ENCODE measurements around the gene CA12.

Gene CA12

DNA sequence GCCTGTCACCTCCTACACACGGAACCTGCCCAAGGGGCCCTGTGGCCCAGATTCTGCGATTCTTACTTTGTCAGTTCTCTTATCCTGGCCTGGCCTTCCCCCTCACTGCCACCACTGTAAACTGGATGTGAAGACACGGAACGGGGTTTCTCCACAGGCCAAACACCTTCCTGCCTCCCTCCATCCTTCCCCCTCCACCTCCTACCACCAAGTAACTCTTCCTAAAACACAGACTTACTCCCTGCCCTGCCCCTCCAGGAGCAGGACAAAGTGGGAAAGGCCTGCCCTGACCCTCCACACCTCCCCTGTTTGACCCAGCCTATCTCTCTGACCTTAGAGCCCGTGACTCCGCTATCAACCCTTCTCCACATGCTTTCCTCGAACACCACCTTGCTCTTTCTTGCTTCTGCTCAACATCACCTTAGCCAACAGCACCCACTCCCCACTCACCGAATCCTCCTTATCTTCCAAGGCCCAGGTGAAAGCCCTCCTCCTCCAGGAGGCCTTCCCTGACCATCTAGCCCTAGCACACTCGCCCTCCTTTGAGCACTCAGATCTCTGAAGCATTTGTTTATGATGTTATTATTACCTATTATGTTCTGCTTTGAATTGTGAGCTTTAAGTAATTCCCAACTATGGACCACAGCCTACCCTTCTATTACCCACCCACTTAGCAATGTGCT is 7.6 kb downstream of the CA12 start:
- no peak overlapping the region for H3K4me3 ChIP-seq (ENCODE audit: extremely low read depth, insufficient read depth, low read length, poor library complexity, severe bottlenecking)
- no peaks in the 10 kb centered on the region for H3K9me3 ChIP-seq (ENCODE audit: control insufficient read depth, low read length)
- H3K27ac ChIP-seq (ENCODE audit: low read depth, low read length, severe bottlenecking), result no peak overlapping the region
- no peaks in the 10 kb centered on the region for H3K36me3 ChIP-seq (ENCODE audit: control insufficient read depth, insufficient read depth, low read length)
- WGBS, 2 experiments (ENCODE audit: insufficient coverage in 2 of 2), result 97 to 100% methylated on average over 3 to 8 of the region's 9 CpGs
- H3K4me1 ChIP-seq (ENCODE audit: control insufficient read depth, insufficient read depth, low read length, poor library complexity, severe bottlenecking), result peaks cover 23% of the 10 kb centered on the region

GRCh38 chr15:63373330-63373729 is 8.3 kb downstream of the CA12 start:
- Histone ChIP-seq H3K4me1 (ENCODE audit: control insufficient read depth, insufficient read depth, low read length, poor library complexity, severe bottlenecking) (peaks cover 23% of the 10 kb centered on the region), H3K27ac (ENCODE audit: low read depth, low read length, severe bottlenecking) (no peak overlapping the region), H3K36me3 (ENCODE audit: control insufficient read depth, insufficient read depth, low read length) (no peaks in the 10 kb centered on the region), H3K4me3 (ENCODE audit: extremely low read depth, insufficient read depth, low read length, poor library complexity, severe bottlenecking) (no peak overlapping the region), H3K9me3 (ENCODE audit: control insufficient read depth, low read length) (no peaks in the 10 kb centered on the region)
- 89% methylated on average over 1 of the region's 3 CpGs; no CpG with 5 or more reads in 1 of the 2 experiments for WGBS, 2 experiments (ENCODE audit: insufficient coverage in 2 of 2)

GRCh38 chr15:63372753-63373152 is 8.9 kb downstream of the CA12 start:
- Histone ChIP-seq H3K4me1 (ENCODE audit: control insufficient read depth, insufficient read depth, low read length, poor library complexity, severe bottlenecking) (peaks cover 23% of the 10 kb centered on the region), H3K4me3 (ENCODE audit: extremely low read depth, insufficient read depth, low read length, poor library complexity, severe bottlenecking) (no peak overlapping the region), H3K27ac (ENCODE audit: low read depth, low read length, severe bottlenecking) (no peak overlapping the region), H3K9me3 (ENCODE audit: control insufficient read depth, low read length) (no peaks in the 10 kb centered on the region), H3K36me3 (ENCODE audit: control insufficient read depth, insufficient read depth, low read length) (no peaks in the 10 kb centered on the region)
- WGBS, 2 experiments (ENCODE audit: insufficient coverage in 2 of 2), result 86 to 97% methylated on average over 4 to 5 of the region's 5 CpGs

DNA sequence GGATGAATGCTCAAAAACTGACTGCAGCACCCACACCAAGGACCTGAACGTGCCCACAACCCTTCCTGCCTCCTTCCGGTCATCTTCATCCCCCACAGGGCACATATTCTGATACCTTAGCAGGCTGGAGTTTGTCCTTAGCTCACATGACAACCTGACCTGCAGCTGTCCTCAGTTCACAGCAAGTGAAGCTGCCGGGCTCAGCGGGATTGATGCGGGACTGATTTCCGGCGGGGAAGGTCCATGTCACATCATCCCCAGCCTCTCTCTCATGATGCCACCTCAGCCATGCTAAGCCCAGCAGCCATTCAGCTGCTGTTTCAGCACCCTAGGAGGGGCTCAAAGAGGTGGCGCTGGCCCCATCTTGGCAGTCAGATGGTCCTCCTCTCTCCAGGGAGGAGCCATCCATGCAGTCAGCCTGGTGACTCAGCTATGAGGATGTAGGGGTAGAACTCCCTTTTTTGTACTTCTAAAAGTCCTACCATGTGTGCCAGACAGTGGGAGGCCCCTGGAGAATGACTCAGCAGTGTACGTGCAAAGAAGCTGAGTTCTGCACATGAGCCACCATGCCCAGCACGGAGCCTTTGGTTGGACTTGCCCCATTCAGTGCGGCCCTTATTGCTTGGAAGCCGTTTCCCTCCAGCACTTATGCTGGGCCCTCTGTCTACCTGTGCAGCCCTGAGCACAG is 9.5 kb downstream of the CA12 start:
- 93% methylated on average over 11 to 12 of the region's 12 CpGs for WGBS, 2 experiments (ENCODE audit: insufficient coverage in 2 of 2)
- Histone ChIP-seq H3K4me3 (ENCODE audit: extremely low read depth, insufficient read depth, low read length, poor library complexity, severe bottlenecking) (no peak overlapping the region), H3K9me3 (ENCODE audit: control insufficient read depth, low read length) (no peaks in the 10 kb centered on the region), H3K36me3 (ENCODE audit: control insufficient read depth, insufficient read depth, low read length) (no peaks in the 10 kb centered on the region), H3K27ac (ENCODE audit: low read depth, low read length, severe bottlenecking) (no peak overlapping the region), H3K4me1 (ENCODE audit: control insufficient read depth, insufficient read depth, low read length, poor library complexity, severe bottlenecking) (peaks cover 23% of the 10 kb centered on the region)

DNA sequence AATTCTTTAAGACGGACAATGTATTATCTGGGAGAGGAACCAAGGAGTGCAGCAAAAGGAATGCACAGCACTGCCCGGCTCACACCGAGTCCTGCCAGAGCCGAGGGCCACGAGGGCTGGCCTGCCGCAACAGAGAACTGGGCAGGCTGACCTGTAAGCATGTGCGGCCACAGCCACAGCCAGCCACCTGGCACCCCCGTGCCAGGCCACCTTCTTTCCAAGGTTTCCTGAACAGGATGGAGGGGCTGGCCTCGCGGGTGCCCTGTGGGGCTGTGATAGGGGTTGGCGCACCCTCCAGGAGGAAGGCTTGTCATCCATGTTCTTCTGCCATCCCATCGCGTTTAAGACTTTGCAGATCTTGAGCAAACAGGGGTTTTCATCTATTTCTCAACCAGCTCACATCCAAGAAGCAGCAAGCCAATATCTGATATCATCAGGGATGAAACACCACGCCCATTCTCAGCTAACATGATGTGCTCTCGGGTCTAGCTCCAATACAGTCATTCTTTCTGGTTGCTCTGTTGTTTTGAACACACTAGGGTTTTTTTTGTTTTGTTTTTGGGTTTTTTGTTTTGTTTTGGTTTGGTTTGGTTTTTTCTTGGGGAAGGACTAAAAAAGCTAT is 10.2 kb downstream of the CA12 start:
- Histone ChIP-seq H3K9me3 (ENCODE audit: control insufficient read depth, low read length) (no peaks in the 10 kb centered on the region), H3K4me3 (ENCODE audit: extremely low read depth, insufficient read depth, low read length, poor library complexity, severe bottlenecking) (no peak overlapping the region), H3K27ac (ENCODE audit: low read depth, low read length, severe bottlenecking) (no peak overlapping the region), H3K36me3 (ENCODE audit: control insufficient read depth, insufficient read depth, low read length) (no peaks in the 10 kb centered on the region), H3K4me1 (ENCODE audit: control insufficient read depth, insufficient read depth, low read length, poor library complexity, severe bottlenecking) (peaks cover 23% of the 10 kb centered on the region)
- WGBS, 2 experiments (ENCODE audit: insufficient coverage in 2 of 2), result 82 to 95% methylated on average over 14 to 15 of the region's 15 CpGs

DNA sequence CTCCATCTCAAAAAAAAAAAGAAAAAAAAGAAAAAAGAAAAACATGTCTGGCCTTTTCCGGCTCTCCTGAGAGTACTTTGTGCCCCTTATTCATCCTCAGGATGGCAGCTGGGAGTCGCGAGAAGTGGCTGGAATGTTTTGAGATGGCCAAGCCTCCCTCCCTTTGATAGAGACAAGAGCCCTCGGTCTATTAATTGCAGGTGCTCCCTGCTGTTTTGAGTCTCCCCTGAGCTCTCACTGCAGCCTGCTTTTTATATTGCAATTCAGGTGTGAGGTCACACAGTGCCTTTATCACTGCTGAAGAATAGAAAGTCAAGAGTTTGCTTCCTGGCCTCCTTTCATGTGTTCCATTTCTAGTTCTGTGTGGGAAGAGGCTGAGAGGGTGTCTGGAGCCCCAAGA is 10.9 kb downstream of the CA12 start:
- Histone ChIP-seq H3K36me3 (ENCODE audit: control insufficient read depth, insufficient read depth, low read length) (no peaks in the 10 kb centered on the region), H3K27ac (ENCODE audit: low read depth, low read length, severe bottlenecking) (no peak overlapping the region), H3K9me3 (ENCODE audit: control insufficient read depth, low read length) (no peaks in the 10 kb centered on the region), H3K4me1 (ENCODE audit: control insufficient read depth, insufficient read depth, low read length, poor library complexity, severe bottlenecking) (peaks cover 23% of the 10 kb centered on the region), H3K4me3 (ENCODE audit: extremely low read depth, insufficient read depth, low read length, poor library complexity, severe bottlenecking) (no peak overlapping the region)
- WGBS, 2 experiments (ENCODE audit: insufficient coverage in 2 of 2), result 77 to 82% methylated on average over 4 of the region's 4 CpGs

DNA sequence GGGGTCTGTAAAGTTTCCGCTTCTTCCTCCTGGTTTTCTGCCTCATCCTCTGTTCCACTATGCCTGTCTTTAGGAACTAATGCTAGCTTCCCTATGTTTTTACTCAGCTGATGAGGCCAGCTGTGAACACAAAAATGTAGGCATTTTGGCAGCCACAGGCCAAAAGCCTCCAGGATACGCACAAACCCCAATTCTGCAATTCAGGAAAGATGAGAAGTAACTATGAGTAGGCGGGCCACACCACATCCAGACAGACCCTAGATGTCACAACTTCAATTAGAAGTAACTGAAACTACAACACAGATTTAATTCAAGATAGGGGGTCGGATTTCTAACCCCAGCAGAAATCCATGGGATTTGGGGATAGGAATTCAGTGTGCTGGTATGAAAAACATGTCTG is 11.9 kb downstream of the CA12 start:
- WGBS, 2 experiments (ENCODE audit: insufficient coverage in 2 of 2), result 91 to 94% methylated on average over 1 to 2 of the region's 4 CpGs
- Histone ChIP-seq H3K27ac (ENCODE audit: low read depth, low read length, severe bottlenecking) (no peak overlapping the region), H3K4me3 (ENCODE audit: extremely low read depth, insufficient read depth, low read length, poor library complexity, severe bottlenecking) (no peak overlapping the region), H3K36me3 (ENCODE audit: control insufficient read depth, insufficient read depth, low read length) (no peaks in the 10 kb centered on the region), H3K4me1 (ENCODE audit: control insufficient read depth, insufficient read depth, low read length, poor library complexity, severe bottlenecking) (peaks cover 15% of the 10 kb centered on the region), H3K9me3 (ENCODE audit: control insufficient read depth, low read length) (no peaks in the 10 kb centered on the region)

DNA sequence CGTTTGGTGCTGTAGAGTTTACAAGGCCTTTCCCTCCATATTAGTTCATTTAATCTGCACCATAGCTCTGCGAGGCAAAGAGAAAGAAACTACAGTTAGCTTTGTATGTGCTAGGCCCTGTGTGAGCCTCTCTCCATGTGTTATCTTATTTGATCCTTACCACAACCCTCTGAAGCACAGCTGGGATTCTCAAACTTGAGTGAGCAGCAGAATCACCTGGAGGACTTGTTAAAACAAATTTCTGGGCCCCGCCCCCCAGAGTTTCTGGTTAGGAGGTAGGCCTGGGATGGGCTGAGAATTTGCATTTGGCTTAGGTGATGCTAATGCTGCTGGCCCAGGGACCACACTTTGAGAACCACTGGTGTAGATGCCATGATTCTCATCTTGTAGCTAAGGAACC is 12.3 kb downstream of the CA12 start:
- peaks cover 11% of the 10 kb centered on the region for H3K4me1 ChIP-seq (ENCODE audit: control insufficient read depth, insufficient read depth, low read length, poor library complexity, severe bottlenecking)
- H3K9me3 ChIP-seq (ENCODE audit: control insufficient read depth, low read length), result no peaks in the 10 kb centered on the region
- no peak overlapping the region for H3K27ac ChIP-seq (ENCODE audit: low read depth, low read length, severe bottlenecking)
- no peak overlapping the region for H3K4me3 ChIP-seq (ENCODE audit: extremely low read depth, insufficient read depth, low read length, poor library complexity, severe bottlenecking)
- H3K36me3 ChIP-seq (ENCODE audit: control insufficient read depth, insufficient read depth, low read length), result no peaks in the 10 kb centered on the region
- 90 to 97% methylated on average over 2 to 3 of the region's 3 CpGs for WGBS, 2 experiments (ENCODE audit: insufficient coverage in 2 of 2)

- WGBS, 2 experiments (ENCODE audit: insufficient coverage in 2 of 2), result 89 to 93% methylated on average over 5 to 6 of the region's 7 CpGs
- no peaks in the 10 kb centered on the region for H3K9me3 ChIP-seq (ENCODE audit: control insufficient read depth, low read length)
- H3K36me3 ChIP-seq (ENCODE audit: control insufficient read depth, insufficient read depth, low read length), result no peaks in the 10 kb centered on the region
- peaks cover 9% of the 10 kb centered on the region for H3K4me1 ChIP-seq (ENCODE audit: control insufficient read depth, insufficient read depth, low read length, poor library complexity, severe bottlenecking)
- no peak overlapping the region for H3K27ac ChIP-seq (ENCODE audit: low read depth, low read length, severe bottlenecking)
- H3K4me3 ChIP-seq (ENCODE audit: extremely low read depth, insufficient read depth, low read length, poor library complexity, severe bottlenecking), result no peak overlapping the region
Measured at GRCh38 chr15:63368503-63368902, 13.1 kb downstream of the CA12 start.

DNA sequence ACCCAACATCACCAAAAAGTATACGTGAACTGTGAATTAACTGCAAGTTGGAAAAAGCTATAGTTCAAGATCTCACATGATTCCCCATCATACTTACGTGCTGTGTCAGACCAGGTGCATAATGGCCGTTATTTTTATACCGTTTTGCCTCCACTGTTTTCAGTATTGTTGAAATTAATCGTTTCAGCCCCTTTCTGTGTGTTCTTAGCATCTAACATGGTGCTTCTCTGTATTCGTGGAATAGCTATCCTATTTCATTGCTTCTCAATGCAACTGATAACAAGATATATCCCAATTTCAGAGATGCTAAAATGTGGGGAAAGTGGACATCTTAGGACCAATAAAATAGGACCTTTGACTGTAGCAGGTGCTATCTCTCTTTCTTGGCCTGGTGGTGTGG is 13.7 kb downstream of the CA12 start:
- Histone ChIP-seq H3K4me1 (ENCODE audit: control insufficient read depth, insufficient read depth, low read length, poor library complexity, severe bottlenecking) (peaks cover 9% of the 10 kb centered on the region), H3K9me3 (ENCODE audit: control insufficient read depth, low read length) (no peaks in the 10 kb centered on the region), H3K27ac (ENCODE audit: low read depth, low read length, severe bottlenecking) (no peak overlapping the region), H3K36me3 (ENCODE audit: control insufficient read depth, insufficient read depth, low read length) (no peaks in the 10 kb centered on the region), H3K4me3 (ENCODE audit: extremely low read depth, insufficient read depth, low read length, poor library complexity, severe bottlenecking) (no peak overlapping the region)
- 86 to 96% methylated on average over 4 to 5 of the region's 6 CpGs for WGBS, 2 experiments (ENCODE audit: insufficient coverage in 2 of 2)

DNA sequence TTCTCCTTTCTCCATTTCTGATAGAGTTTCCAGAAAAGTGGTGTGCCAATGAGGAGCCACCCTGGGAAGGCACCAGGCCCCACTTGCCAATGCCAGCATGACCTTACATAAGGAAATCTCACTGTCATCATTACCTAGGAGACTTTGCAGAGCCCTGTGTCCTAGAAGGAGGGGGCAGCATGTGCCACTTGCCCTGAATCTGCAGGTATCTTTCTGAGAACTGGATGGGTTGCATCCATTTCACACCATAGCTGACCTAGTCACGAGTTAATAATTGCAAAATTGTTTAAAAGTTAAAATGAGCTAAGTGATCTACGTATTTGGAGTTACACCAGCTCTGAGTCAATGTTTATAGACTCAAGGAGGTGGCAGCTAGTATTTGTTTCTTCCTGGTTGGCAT is 14.3 kb downstream of the CA12 start:
- no peak overlapping the region for H3K4me3 ChIP-seq (ENCODE audit: extremely low read depth, insufficient read depth, low read length, poor library complexity, severe bottlenecking)
- 88% methylated on average over 1 of the region's 2 CpGs; no CpG with 5 or more reads in 1 of the 2 experiments for WGBS, 2 experiments (ENCODE audit: insufficient coverage in 2 of 2)
- H3K36me3 ChIP-seq (ENCODE audit: control insufficient read depth, insufficient read depth, low read length), result no peaks in the 10 kb centered on the region
- peaks cover 5% of the 10 kb centered on the region for H3K4me1 ChIP-seq (ENCODE audit: control insufficient read depth, insufficient read depth, low read length, poor library complexity, severe bottlenecking)
- no peak overlapping the region for H3K27ac ChIP-seq (ENCODE audit: low read depth, low read length, severe bottlenecking)
- no peaks in the 10 kb centered on the region for H3K9me3 ChIP-seq (ENCODE audit: control insufficient read depth, low read length)
